NCI-H524 (cell line): Measurements from ENCODE around the gene CD209.

Experiments
- DNase-seq, 2 experiments: peaks; one replicate each; lab custom pipeline; 2025; lab: John Stamatoyannopoulos, UW

The CD209 gene

DNA sequence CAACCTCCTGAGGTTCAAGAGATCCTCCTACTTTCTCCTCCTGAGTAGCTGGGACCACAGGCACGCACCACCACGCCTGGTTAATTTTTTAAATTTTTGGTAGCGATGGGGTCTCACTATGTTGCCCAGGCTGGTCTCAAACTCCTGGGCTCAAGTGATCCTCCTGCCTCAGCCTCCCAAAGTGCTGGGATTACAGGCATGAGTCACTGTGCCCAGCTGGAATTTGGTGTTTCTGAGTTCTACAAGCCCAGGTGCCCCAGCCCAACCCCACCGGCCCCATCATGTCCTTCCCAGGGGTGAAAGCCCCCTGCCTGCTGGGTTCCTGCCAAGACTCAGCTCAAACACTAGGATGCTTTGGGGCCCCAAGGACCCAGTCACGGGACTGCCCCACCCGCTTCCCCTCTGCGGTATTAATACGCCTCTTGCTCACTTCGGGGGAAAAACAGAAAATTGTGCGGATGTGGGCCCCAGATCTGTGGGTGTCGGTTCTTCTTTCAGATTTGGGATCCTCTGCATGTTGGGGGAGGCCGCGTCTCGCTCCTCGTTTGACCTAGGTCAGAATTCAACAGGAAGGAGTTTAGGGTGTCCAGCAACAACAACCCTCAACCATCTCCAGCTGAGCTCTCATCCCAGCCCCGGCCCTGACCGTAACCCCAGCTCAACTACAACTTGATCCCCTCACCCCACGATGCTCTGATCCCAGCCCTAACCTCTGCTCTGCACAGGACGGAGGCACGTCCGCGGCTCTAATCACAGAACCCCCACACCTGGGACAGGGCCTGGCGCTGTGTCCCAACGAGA lies 41.7 kb downstream of the CD209 start:
- no peak for DNase-seq

DNA sequence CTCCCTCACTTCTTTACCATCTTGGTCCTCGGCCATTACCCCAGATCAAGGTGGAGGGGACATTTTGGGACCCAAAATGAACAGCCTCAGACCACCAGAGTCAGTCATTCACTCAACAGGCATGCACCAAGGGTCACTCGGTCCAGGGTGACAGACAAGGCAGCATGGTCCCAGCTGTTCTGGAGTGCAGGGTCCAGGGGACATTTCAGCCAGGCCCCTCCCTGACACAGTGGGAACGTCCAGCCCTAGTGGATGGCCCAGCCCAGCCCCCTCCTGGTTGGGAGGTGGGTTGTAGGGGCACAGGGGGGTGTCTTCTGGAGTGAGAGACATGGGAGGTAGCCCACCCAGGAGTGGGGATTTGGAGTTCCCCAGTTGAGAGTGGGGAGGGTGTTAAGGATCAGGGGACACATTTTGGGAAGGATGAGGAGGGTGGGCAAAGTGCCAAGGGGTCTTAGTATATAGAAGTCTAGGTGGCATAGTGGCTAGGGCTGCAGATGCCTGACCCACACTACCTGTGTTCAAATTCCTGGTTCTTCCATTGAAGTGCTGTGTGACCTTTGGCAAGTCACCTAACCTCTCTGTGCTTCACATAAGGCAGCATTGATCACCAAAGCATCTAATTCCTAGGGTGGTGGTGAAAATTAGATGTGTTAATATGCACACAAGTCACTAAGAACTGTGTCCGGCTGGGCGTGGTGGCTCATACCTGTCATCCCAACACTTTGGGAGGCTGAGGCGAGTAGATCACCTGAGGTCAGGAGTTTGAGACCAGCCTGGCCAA lies 42.9 kb downstream of the CD209 start:
- no peak for DNase-seq

- DNase-seq: no peak
These were observed 44.0 kb downstream of the CD209 start for GRCh38 chr19:7703332-7703731.

DNA sequence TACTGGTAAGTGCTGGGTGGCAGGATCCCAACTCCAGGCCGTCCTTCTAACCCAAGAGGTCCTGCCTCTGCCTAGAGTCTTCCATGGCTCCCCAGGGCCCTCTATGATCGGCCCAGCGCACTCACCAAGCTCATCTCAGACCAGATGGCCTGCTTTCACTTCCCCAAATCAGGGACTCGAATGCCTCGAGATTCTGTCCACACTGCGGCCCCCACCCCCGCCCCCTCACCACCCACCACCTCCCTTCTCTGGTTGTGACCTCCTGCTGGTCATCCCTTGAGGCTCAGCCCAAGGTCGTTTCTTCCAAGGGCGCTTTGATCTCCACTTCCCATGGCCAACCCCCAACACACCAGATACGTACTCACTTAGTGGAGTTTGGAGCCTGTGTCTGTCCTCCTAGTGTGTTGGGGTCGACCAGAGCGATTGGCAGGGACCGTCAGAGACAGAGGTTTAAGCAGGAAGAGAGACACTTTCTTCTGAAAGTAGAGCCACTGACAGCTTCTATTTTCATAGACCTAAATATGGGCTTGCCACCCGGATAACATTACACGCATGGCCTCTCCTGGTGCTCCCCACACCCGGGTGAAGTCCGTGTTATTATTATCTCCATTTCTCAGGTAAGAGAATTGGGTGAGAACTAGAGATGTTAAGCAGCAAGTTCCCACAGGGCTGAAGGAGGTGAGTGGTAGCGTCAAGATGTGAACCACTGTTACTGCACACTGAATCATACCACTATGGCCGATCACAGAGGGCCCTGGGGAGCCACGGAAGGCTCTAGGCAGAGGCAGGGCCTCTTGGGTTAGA lies 45.5 kb downstream of the CD209 start, which contains the start of gene FCER2:
Gene FCER2, minus strand, starts transcription at position 478 of the 804 bp plus-strand sequence. CDS start 2,371 bp downstream, outside the sequence.
- no peak for DNase-seq

DNA sequence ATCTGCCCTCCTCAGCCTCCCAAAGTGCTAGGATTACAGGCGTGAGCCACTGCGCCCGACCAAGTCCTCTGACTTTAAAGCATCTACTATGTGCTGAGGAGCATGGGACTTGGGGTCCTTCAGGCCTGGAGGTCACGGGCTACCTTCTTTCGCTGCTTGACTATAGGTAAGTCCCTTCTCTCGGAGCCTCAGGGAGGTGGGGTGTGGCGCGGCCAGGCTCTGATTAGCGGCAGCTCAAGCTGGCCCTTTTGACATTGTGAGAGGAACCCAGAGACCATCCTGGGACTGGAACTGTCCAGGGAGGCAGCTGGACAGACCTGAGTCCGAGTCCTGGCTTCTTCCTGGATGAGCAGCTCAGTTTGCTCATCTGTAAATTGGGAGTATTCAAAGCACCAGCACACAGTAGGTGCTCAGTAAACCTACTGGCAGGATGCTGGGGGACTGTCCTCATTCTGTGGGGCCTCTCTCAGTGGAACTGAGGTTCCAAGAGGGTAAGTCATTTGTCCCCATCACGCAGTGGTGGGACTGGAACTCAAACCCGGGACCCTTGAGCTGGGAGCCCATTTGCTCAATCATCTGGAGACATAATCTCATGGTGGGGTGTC lies 46.2 kb downstream of the CD209 start:
- no peak for DNase-seq

DNA sequence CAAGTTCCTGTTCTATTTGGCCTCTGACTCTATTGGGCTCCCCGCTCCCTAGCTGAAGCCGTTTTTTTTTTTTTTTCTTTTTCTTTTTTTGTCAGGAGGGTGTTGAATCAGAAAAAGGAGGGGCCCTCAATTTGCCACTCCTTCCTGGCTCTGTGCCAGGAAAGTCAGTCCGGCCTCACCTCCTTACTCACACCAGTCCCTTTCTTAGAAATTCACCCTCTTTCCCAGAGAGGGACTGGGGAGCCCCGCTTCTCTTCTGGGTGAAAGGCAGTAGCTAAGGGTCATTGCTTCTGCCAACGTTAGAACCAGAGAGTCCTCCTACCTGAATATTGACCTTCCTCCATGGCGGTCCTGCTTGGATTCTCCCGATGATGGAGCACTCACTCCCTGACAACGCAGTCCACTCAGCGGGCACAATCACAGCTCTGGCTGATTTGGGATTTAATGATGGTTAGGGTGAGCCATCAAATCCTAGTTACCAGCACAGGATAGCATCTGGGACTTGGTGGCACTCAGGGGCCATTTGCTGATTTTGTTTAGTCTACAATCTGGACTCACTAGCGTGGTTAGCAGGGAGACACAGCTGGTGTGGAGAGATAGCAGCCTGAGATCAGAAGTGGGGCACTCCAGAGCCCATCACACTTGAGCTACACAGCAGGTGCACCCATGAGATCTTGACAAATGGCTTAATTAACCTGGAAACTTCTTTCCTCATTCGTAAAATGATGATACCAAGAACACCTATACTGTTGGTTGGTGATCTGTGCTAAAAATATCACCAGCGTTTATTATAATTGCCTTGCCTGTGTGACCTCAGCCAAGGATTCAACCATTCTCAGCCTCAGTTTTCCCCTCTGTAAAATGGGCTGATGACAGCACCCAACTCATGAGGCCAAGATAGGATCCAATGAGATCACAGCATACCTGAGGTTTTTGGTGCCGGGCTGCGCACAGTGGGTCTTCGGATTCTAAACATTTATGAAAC lies 47.6 kb downstream of the CD209 start:
- peak; percentile 92 to 98 for DNase-seq

DNA sequence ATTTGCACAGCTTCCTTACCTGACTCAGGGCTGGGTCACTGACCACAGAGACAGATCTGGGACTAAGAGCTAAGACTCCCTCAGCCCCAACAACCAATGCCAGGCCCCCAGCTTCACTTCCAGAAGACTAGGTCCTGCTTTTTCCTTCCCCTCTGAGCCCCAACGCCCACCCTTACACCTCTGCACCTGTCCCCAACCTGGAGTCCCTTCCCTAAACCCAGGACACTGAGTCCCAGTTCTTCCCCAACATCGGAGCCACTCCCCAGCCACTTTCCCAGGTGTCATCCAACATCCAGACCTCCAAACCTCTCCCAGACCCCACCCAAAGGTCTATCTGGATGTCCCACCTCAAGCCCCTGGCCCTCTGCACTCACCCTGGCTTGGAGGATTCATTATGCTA lies 48.3 kb downstream of the CD209 start:
- no peak for DNase-seq

DNA sequence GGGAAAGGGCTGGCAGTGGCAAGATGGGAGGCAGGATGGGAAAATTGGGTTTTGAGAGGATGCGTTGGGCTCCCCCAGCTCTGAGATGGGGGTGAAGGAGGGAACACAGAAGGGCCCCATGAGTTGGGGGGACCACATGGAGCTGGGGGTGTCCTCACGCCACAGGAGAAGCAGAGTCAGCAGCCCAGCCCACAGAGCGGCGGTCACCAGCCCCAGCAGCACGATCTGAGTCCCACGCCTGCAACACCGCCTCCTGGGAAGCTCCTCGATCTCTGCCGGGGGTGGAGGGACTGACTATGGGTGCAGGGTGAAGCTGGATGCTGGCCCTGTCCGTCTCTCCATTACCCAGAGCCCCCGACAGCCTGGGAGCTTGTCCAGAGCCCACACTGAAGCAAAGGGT lies 48.8 kb downstream of the CD209 start:
- DNase-seq: no peak

GRCh38 chr19:7697721-7698287 lies 49.5 kb downstream of the CD209 start:
- DNase-seq: no peak

DNA sequence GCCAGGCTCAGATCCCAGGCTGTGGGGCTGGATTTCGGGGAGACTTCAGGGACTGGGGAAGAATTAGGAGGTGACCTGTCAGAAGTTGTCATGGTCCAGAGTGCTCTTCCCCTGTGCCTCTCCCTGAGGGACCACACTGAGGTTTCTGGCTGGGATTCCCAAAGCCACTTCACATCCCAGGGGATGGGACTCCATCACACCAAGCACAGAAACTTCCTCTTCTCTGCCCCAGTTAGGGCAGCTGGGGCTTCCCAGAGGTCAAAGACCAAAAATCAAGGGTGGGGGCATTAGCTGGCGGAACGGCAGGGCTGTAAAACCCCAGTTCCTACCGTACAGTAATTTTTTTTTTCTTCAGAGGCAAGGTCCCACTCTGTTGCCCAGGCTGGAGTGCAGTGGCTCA lies 52.8 kb downstream of the CD209 start:
- DNase-seq: no peak

GRCh38 chr19:7692417-7693088 lies 54.8 kb downstream of the CD209 start:
- no peak for DNase-seq

- no peak for DNase-seq
These were observed 55.8 kb downstream of the CD209 start for GRCh38 chr19:7691497-7691896.

DNA sequence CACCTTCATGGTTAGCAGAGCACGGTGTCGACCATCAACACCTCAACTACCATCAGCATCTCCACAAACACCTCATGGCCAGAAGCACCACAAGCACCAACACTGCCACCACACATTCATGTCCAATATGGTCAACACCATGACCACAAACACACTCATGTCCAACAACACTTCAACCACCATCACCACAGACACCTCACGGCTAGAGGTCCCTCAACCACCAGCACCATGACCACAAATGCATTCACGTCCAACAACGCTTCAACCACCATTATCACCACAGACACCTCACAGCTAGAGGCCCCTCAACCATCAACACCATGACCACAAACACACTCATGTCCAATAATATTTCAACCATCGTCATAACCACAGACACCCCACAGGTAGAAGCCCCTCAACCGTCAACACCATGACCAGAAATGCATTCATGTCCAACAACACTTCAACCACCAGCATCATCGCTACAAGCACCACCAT lies 56.5 kb downstream of the CD209 start:
- DNase-seq: no peak
